Nephron progenitor cell (in vitro differentiated cells): ENCODE results near the gene NUDT9.

ENCODE experiments used
- DNase-seq: peaks from one replicate; pipeline ENCODE4 v3.0.0; 2021
- H3K27ac Mint-ChIP-seq: 2 replicates; pipeline ENCODE4 v1.8.0; 2021; ENCODE audit warnings: mild to moderate bottlenecking, moderate library complexity, mixed read lengths
- H3K27me3 Mint-ChIP-seq: 2 replicates; pipeline ENCODE4 v1.8.0; 2021; ENCODE audit warnings: mild to moderate bottlenecking, low read depth, mixed read lengths; ENCODE audit not compliant: poor library complexity
- H3K36me3 Mint-ChIP-seq: 2 replicates; pipeline ENCODE4 v1.8.0; 2021; ENCODE audit warnings: low read depth, mixed read lengths
- H3K4me1 Mint-ChIP-seq: 2 replicates; pipeline ENCODE4 v1.8.0; 2021; ENCODE audit warnings: mixed read lengths
- H3K4me3 Mint-ChIP-seq: 2 replicates; pipeline ENCODE4 v1.8.0; 2021; ENCODE audit warnings: mild to moderate bottlenecking, moderate library complexity, mixed read lengths
- H3K9me3 Mint-ChIP-seq: 2 replicates; pipeline ENCODE4 v1.8.0; 2021; ENCODE audit warnings: mild to moderate bottlenecking, moderate library complexity, mixed read lengths
- CTCF ChIP-seq: fragments of 200-600 bp; sonication (generic); IDR thresholded peaks from 2 replicates; pipeline ENCODE4 v1.5.0; 2021; ENCODE audit warnings: antibody characterized with exemption

The NUDT9 gene

GRCh38 chr4:87461281-87461700 is 38.9 kb downstream of the NUDT9 start:
- no peak for DNase-seq
- no peaks in the 10 kb centered on the region for H3K27me3 Mint-ChIP-seq
- H3K4me3 Mint-ChIP-seq: no peak overlapping the region
- H3K36me3 Mint-ChIP-seq: peaks cover 34% of the 10 kb centered on the region
- peaks cover 8% of the 10 kb centered on the region for H3K9me3 Mint-ChIP-seq
- no peak overlapping the region for H3K27ac Mint-ChIP-seq
- TF ChIP-seq CTCF: no peak
- H3K4me1 Mint-ChIP-seq: peaks cover 10% of the 10 kb centered on the region

- Mint-ChIP-seq H3K4me1 (peaks cover 9% of the 10 kb centered on the region), H3K4me3 (no peak overlapping the region), H3K27ac (no peak overlapping the region), H3K36me3 (peaks cover 34% of the 10 kb centered on the region), H3K27me3 (no peaks in the 10 kb centered on the region), H3K9me3 (peaks cover 8% of the 10 kb centered on the region)
- TF ChIP-seq CTCF: no peak
- DNase-seq: no peak
These were observed 39.7 kb downstream of the NUDT9 start for GRCh38 chr4:87462102-87462501.

GRCh38 chr4:87465739-87466366 is 43.5 kb downstream of the NUDT9 start:
- peaks cover 4% of the 10 kb centered on the region for H3K36me3 Mint-ChIP-seq
- H3K9me3 Mint-ChIP-seq: no peaks in the 10 kb centered on the region
- no peak overlapping the region for H3K4me3 Mint-ChIP-seq
- TF ChIP-seq CTCF: peak; percentile 63
- H3K27me3 Mint-ChIP-seq: no peaks in the 10 kb centered on the region
- DNase-seq: no peak
- no peak overlapping the region for H3K27ac Mint-ChIP-seq
- peaks cover 9% of the 10 kb centered on the region for H3K4me1 Mint-ChIP-seq

- Mint-ChIP-seq H3K36me3 (no peaks in the 10 kb centered on the region), H3K27me3 (no peaks in the 10 kb centered on the region), H3K4me3 (no peak overlapping the region), H3K4me1 (peaks cover 9% of the 10 kb centered on the region), H3K27ac (peak overlapping the region; percentile 32), H3K9me3 (no peaks in the 10 kb centered on the region)
- no peak for TF ChIP-seq CTCF
- DNase-seq: no peak
These were observed 47.0 kb downstream of the NUDT9 start for GRCh38 chr4:87469390-87469789.

- Mint-ChIP-seq H3K27ac (no peak overlapping the region), H3K36me3 (peaks cover 13% of the 10 kb centered on the region), H3K4me1 (no peaks in the 10 kb centered on the region), H3K9me3 (no peaks in the 10 kb centered on the region), H3K4me3 (no peak overlapping the region), H3K27me3 (peaks cover 5% of the 10 kb centered on the region)
- DNase-seq: no peak
- no peak for TF ChIP-seq CTCF
These were observed 54.6 kb downstream of the NUDT9 start for GRCh38 chr4:87476934-87477333.

- no peak for TF ChIP-seq CTCF
- H3K4me1 Mint-ChIP-seq: no peaks in the 10 kb centered on the region
- H3K27ac Mint-ChIP-seq: no peak overlapping the region
- H3K4me3 Mint-ChIP-seq: no peak overlapping the region
- H3K36me3 Mint-ChIP-seq: peaks cover 21% of the 10 kb centered on the region
- DNase-seq: no peak
- peaks cover 5% of the 10 kb centered on the region for H3K27me3 Mint-ChIP-seq
- peaks cover 6% of the 10 kb centered on the region for H3K9me3 Mint-ChIP-seq
These were observed 56.4 kb downstream of the NUDT9 start for GRCh38 chr4:87478732-87479250.
